Stimulated activated CD8-positive, alpha-beta memory T cell treated with anti-CD3 and anti-CD28 coated beads, Interleukin-2, amount 100 ng/mL, for 48 hours (primary cell): ENCODE data around the gene SPTLC1.
"Not testable (repeated sequence)": the region's sequence is repeated elsewhere in the genome, so short reads cannot be mapped to it uniquely, and the experiment has no call there.

Experiments
- DNase-seq, 2 donors: peaks; one replicate each; pipeline ENCODE4 v3.0.0-alpha.2; 2020; ENCODE audit warnings: low read depth in 2 of 2

Gene SPTLC1, protein sequence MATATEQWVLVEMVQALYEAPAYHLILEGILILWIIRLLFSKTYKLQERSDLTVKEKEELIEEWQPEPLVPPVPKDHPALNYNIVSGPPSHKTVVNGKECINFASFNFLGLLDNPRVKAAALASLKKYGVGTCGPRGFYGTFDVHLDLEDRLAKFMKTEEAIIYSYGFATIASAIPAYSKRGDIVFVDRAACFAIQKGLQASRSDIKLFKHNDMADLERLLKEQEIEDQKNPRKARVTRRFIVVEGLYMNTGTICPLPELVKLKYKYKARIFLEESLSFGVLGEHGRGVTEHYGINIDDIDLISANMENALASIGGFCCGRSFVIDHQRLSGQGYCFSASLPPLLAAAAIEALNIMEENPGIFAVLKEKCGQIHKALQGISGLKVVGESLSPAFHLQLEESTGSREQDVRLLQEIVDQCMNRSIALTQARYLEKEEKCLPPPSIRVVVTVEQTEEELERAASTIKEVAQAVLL

DNA sequence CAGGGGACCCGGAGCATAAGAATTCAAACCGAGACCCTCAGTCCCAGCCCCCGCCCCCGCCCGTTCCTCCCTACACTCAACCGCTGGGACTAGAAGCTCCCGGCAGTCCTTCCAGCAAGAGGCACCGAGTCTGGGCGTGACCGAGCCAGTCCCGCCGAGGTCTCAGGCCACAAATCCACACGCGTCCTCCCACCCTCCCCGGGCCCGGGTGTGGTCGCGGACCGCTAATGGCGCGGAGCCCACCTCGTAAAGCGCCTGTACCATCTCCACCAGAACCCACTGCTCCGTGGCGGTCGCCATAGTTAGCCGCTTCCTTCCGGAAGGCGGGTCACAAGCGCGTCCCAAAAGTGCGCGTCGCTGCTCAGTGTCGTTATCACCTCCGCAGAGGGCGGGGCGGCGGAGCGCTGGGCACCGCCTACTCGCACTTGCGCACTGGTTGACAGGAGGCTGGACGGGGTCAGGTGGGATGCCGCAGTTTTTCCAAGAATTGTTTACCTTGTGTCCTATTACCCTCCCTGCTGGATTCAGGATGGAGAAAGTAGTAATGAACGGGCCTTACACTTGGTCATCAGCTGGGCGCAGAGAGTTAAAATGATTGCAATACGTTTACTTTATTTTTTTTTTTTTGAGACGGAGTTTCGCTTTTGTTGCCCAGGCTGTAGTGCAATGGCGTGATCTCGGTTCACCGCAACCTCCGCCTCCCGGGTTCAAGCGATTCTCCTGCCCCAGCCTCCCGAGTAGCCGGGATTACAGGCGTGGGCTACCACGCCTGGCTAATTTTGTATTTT lies at the start of gene SPTLC1:
SPTLC1 (minus strand) TSS at position 343 of the 788 bp plus-strand sequence; CDS start at position 300, 43 bp downstream.
- DNase-seq, result peak; percentile 89 to 90

DNA sequence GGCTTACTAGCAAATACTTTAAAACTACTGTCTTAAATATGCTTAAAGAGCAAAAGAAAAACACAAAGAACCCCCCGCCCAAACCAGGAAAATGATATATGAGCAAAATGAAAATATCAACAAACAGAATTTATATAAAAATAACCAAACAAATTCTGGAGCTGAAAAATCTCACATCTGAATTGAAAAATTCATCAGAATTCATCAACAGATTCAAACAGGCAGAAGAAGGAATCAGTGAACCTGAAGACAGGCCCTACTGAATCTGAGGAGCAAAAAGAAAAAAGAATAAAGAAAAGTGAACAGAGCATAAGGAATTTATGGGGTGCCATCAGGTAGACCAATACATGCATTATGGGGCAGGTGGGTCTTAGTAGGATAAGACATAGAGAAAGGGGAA lies 49.8 kb upstream of the SPTLC1 start:
- no peak for DNase-seq

DNA sequence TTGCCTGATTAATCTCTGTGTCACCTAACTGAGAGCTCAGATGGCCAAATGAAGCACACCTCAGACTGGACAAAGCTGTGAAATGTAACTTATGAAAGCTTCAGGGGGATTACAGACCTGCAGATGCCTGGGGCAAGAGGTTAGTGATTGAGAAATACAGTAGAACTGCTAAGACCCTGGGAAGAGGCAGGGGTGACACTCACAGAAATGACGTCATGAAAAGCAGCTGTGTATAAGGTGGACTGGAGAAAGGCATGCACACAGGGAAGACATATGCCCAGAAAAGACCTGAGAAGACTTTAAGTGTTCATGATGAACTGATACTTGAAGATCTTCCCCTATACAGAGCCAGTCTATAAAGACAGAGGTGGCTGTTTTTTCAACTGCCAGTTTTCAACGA lies 49.3 kb upstream of the SPTLC1 start:
- no peak for DNase-seq

DNA sequence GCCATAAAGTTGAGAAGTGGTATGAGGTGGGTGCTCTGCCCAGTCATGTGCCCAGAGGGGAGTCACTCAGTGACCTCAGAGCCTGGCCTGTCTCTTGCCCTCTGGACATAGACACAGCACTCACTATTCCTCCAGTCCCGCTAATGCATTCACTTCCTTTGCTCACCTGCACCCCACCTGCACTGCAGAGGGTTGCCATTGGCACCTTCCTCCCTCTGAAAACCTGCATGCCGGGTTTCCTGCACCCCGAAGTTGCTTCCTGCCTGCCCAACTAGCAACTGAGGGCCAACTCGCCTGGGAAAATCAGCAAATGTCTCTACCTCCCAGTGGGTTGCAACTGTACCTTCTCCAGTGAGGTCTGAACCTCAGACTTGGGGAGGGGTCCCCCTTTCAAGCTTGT lies 48.1 kb upstream of the SPTLC1 start:
- DNase-seq, result no peak

DNA sequence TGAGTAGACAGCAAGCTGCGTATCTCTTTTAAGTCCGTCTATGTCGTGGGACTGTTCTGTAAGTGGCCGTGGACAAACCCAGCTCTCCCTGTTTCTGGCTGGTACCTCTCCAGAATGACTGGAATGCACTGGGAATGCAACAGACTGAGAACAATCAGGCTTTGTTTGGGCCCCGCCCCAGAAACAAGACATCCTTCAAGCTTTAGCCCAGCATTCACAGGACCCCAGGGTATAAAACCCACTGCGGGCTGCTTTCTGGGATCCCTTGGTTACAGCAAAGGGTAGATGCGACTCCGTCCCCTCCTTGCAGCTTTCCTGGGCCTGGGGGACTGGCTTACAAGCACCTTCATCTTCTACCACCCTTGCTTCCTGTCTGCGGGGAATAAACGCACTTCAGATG lies 45.6 kb upstream of the SPTLC1 start:
- DNase-seq, result no peak

DNA sequence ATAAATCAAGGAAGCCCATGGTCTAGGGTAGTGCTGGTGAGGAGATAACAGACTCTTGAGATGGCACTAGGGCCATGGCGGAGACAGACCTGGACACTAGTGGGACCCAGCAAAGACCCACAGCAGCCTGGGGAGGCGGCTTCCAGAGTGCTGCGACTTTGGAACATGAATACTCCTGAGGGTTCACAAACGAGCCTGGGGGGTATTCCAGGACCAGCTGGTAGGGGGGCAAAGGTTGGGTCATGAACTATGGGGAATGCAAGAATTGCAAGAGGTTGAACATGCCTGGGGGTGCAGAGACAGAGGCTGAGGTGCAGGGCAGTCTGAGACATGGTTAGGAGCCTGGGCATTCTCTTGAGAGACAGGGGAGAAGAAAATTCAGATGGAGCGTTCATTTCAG lies 43.8 kb upstream of the SPTLC1 start:
- DNase-seq, result no peak

DNA sequence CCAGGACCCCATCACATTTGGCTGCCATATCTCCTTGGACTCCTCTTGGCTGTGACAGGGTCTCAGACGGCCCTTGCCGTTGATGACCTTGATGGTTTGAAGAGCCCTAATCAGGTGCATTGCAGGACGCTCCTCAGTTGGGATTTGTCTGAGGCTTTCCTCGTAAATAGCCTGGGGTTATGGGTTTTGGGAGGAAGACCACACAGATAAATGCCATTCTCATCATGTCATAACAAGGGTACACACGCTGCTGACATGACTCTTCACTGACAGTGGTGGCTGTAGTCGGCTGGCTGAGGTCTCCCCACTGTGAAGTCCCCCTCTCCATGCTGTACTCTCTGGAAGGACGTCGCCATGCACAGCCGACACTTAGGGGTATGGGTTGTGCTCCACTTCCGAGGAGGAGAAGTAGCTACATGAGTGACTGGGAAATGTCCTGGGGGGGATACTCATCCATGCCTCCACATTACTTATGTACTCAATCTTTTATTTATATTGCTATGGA lies 42.9 kb upstream of the SPTLC1 start:
- no peak for DNase-seq

DNA sequence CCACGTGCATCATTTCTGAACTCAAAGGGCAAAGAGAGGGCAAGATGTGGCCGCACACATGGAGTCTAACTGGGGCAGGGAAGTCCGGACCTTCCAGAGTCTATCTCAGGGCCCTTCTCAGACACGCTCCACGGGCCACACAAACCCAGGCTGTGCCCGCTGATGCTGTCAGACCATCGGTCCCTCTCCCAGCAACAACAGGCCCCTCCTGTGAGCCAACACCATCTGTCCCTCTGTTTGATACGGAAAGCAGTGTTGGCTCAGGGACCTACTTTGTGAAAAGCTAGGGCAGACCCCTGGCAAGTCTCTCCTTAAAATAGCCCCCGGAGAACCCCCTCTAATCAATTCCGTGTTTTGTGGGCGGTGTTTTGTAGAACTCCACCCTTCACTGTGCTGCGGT lies 40.5 kb upstream of the SPTLC1 start:
- DNase-seq, result not testable (repeated sequence)

DNA sequence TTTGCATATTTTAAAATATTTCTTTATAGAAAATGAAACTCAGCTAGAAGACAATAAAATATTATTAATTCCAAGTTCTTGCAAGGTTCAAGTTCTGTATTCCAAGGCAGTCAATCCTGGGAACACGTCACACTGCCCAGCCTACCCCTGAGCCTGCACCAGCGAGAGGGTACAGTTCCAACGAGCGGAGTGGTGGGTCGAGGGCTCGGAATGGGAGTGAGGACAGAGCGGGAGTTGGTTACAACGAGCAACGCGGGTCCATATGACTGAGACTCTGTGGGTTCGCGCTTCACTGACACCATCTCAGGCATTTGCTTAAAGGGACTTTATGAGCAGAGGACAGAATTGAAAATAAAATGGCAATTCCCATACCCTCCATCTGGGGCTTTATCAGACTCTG lies 40.0 kb upstream of the SPTLC1 start:
- no peak for DNase-seq

DNA sequence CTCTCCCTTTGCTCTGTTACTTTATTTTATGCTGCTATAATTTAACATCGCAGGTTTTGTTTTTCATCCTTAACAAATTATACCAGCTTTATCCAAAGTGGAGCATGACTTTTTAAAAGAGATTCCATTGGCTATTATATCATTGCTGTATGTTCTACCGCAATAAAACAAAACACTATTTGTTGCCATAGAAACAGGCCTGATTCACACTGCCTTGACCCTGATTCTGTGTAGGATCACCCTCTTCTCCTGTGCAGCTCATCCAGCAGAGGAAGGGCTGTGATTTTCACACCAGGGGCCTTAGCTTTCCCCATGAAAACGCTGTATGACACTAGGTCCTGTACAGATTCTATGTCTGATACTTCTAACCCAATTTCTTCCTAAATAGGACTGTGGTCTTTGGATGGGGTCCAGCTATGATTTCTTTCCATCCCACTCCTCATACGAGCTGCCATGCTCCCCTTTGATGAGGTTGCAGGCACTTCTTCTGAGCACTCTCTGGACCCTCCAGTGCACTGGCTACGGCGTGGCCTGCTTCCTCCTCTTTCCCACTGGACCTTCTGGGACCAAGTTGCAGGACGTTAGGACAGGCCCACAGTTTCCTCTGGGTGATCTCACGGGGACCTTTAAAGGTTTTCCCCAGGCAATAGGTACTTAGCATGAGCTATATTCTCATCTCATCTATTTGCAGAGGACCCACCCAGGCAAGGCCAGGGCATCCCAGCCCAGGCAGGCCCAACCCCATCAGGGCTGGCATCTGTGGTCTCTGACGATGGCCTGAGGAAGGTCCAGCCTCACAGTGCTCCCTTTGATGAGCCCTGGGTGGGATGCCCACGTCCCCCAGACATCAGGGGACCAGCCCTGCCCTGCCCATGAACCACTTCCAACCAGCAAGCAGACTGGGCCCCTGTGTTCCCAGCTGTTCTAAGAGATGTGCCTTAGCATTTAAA lies 38.5 kb upstream of the SPTLC1 start:
- not testable (repeated sequence) for DNase-seq

DNA sequence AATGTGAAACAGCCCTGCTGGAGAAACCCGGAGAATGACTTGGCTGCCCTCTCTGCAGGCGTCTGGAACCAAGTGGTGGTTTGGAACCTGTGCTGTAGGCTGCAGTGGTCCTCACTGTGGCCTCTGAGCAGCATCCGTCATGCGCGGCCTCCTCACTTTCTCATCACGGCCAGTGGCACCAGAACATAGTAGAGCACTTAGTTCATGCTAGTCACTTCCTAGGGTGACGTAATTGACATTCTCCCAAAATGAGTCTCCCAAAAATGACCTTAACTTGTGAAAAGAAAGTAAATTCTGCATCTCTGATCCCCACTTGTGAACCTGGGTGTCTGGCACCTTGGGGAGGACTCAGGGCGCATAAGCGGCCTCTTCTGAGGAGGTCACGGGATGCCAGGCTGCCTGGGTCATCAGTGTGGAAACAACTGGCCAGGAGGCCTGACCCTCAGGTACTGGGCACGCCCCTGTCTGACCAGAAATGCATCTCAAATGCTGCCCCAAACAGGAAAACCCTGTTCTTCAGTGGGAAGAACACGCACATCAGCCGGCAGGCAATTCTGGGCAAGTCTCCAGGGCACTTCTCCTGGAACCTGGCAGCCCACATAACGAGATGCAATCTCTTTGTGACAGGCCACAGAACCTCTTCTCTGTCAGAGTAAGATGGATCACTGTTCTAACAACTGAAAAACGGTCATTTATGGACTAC lies 36.6 kb upstream of the SPTLC1 start:
- no peak for DNase-seq

DNA sequence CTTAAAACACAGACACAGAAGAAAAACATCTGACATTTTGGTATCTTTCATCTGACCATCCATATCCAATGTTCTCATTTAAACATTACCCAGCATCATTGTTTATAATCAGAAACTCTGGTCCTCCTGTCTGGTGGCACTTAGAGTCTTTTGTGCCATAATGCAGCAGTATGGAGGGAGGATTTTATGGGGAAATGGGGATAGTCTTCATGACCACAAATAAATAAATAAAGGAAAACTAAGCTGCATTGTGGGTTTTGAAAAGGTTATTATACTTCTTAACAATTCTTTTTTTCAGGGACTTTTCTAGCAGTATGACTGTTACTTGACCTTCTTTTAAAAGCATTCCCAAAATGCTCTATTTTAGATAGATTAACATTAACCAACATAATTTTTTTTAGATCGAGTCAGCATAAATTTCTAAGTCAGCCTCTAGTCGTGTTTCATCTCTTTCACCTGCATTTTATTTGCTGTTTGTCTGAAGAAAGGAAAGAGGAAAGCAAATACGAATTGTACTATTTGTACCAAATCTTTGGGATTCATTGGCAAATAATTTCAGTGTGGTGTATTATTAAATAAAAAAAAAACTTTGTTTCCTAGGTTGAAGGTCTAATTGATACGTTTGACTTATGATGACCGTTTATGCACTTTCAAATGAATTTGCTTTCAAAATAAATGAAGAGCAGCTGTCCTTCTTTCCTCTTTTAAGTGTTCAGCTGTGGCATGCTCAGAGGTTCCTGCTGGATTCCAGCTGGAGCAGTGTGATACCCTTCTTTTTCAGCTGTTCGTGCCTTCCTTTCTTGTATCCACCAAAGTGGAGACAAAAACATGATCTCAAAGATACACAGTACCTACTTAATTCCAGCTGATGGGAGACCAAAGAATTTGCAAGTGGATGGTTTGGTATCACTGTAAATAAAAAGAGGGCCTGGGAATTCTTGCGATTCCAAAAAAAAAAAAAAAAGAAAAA lies 35.6 kb upstream of the SPTLC1 start:
- not testable (repeated sequence) for DNase-seq

DNA sequence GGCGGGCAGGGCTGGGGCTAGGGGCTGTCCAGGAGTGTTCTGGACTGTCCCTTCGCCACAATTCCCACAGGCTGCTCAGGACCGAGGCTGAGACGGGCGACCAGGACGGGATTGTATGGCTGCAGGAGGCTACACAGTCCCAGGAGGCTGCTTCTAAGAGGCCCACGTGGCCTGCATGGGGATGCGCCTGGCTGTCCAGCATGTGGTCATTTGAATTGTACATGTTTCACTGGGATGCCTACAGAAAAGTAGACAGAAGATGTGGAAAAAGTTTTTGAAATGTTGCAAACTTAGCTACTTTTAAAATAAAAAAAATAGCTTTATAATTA lies 32.6 kb upstream of the SPTLC1 start:
- no peak for DNase-seq

DNA sequence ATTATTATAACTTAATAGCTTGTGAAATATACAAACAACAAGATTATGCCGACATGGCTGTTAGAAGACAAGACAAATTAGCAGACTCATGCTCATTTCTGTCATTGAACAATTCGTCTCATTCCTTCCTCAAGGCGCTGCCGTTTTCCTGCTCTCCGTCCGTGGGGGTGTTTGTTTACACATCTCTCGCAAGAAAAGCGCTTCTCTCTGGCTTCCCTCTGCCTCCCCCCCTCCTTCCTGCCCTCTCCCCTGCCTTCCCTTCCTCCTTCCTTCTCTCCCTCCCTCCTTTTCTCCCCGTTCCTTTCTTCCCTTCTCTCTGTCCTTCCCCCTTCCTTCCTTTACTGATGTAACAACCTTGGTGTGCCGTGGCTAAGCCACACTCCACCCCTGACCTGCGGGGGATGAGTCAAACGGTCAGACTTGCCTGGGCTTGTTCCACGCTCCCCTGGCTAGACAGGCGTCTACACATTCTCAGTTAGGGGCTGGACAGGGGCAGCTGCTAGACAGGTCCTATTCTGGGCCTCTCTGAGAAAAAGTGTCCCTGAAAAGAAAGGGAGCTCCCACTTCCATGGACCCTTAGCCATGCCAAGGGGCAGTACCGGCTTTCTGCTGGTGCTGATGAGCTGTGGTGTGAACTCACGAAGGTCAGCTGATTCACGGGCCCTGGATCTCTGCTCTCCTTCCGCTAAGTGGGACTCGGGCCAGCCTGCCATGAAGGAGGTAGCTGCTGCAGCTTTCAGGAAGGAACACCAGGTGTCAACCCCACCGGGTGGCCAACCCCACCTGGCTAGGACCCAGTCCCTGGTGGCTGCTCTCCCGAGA lies 32.0 kb upstream of the SPTLC1 start:
- DNase-seq, result peak in 1 of 2 donors; percentile 14

DNA sequence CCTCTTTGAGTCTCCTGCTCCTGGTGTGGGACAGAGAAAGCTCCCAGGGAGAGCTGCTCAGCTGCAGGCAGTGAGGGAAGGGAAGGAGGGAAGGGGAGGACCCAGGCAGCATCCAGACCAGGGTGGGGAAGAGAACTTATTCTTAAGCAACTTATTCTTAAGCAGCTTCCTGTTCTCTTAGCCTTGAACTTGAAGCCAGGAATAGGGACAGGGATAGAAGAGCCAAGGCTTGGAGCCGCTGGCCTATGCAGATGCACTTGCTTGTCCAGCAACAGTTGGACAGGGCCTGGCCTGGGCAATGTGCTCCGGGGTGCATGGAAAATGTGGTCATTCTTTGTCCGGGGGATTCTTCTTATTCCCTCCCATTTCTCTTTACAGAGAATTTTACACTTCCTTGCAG lies 31.4 kb upstream of the SPTLC1 start:
- no peak for DNase-seq

DNA sequence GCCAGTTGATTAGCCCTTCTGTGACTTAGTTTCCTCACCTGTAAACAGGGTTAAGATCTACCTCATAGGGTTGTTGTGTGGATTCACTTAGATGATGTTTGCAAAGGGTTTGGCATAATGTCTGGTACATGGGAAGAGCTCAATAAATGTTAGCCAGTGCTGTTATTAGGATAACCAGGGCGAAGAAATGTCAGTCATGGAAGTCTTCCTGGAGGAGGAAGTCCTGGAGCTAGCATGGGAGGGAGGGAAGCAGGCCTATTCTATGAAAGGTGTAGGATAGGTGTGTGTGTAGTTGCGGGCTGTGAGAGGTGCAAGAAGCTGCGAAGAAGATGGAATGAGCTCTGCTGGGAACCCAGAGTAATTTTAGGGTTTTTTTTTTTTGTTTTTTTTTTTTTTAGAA lies 30.6 kb upstream of the SPTLC1 start:
- DNase-seq, result not testable (repeated sequence)

DNA sequence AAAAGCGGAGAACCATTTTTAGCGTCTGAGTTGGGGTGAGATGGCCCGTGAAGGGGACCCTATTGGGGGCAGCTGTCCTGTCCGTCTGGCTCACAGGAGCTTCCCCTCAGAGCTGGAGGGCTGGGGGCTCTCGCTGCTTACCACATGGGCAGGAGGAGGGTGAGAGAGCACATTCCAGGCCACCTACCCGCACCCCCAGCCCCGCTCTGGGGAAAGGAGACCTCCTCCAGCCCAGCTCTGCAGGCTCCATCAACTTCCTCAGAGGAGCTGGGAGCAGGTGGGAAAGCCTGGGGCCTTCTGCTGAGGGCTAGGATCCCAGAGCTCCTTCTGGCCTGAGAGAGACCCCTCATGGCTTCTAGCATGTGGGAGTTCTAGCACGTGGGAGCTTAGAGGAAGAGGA lies 27.1 kb upstream of the SPTLC1 start:
- no peak for DNase-seq

DNA sequence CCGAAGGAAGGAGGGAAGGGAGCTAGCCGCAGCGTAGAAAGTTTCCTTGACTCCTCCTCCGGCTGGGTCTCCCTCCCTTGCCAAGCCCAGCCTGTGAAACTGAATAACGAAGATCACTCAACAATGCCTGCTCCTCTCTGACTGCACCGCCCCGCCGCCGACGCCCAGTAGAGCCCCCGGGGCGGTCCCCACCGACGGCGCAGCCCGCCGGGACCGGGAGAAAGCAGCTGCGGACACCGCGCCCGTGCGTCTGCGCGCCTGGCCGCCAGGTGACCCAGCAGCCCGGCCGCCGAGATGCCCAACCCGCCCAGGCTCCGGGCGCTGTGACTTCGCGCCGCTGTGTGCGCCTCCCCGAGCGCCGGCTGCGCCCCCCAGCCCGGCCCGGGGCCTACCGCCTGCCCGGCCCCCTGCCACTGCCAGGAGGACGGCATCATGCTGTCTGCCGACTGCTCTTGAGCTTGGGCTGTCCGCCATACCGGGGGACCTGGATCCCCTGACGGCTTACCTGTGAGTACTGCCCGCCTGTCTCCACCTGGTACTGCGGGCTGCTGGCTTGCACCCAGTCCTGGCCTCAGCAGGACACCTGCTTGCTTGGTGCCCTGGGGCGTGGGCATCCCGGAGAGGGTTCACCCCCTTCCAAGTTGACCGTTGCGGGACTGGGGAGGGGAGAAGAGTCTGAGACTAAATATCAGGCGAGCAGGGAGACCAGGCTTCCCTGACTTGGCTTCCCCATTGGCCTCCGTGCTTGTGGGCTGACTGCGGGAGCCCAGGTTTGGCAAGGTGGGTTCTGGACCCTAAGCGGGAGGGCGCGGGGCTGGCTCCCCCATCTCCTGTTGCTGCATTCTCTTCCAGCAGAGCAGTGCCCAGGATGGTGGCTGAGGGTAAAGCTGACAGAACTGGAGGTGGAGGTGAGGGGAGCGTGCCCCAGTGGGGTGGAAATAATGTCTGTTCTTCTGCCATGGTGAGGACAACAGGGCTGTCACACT lies 26.2 kb upstream of the SPTLC1 start:
- no peak for DNase-seq
